Ishikawa (cell line): ENCODE measurements around the gene SIM2.

ENCODE experiments used
- CEBPB ChIP-seq: IDR thresholded peaks from 2 replicates; pipeline ENCODE4 v1.6.1; 2012
- CREB1 ChIP-seq: IDR thresholded peaks from 2 replicates; pipeline ENCODE4 v1.6.1; 2012; ENCODE audit warnings: low read depth
- EGR1 ChIP-seq: IDR thresholded peaks from 2 replicates; pipeline ENCODE4 v1.6.1; 2012
- EP300 ChIP-seq: IDR thresholded peaks from 2 replicates; pipeline ENCODE4 v1.6.1; 2012; ENCODE audit warnings: borderline replicate concordance
- MAX ChIP-seq: IDR thresholded peaks from 2 replicates; pipeline ENCODE4 v1.6.1; 2012
- NFIC ChIP-seq: IDR thresholded peaks from 2 replicates; pipeline ENCODE4 v1.6.1; 2012
- RAD21 ChIP-seq: IDR thresholded peaks from 2 replicates; pipeline ENCODE4 v1.6.1; 2012; ENCODE audit warnings: low read depth
- REST ChIP-seq: IDR thresholded peaks from 2 replicates; pipeline ENCODE4 v1.6.1; 2012; ENCODE audit warnings: low read depth, mild to moderate bottlenecking
- TEAD4 ChIP-seq: IDR thresholded peaks from 2 replicates; pipeline ENCODE4 v1.6.1; 2012
- USF1 ChIP-seq: IDR thresholded peaks from 2 replicates; pipeline ENCODE4 v1.6.1; 2012
- YY1 ChIP-seq: IDR thresholded peaks from 2 replicates; pipeline ENCODE4 v1.6.1; 2012; ENCODE audit warnings: low read depth

GRCh38 chr21:36710729-36711048 is 11.8 kb downstream of the SIM2 start:
- TF ChIP-seq YY1, result no peak
- TF ChIP-seq CREB1, result no peak
- no peak for TF ChIP-seq TEAD4
- no peak for TF ChIP-seq EGR1
- no peak for TF ChIP-seq USF1
- TF ChIP-seq MAX, result no peak
- TF ChIP-seq CEBPB, result no peak
- TF ChIP-seq RAD21, result no peak
- no peak for TF ChIP-seq NFIC
- no peak for TF ChIP-seq EP300
- no peak for TF ChIP-seq REST
